Endothelial cell of umbilical vein (primary cell): ENCODE measurements around the gene SYNE3. TPM values are rescaled to one million over a fixed set of nuclear protein-coding genes. Genes with fewer than 3 reads are reported as not detected.

Experiments used
- BruUV-seq: library from RNA; stranded (reverse); fragments of 400-500 nt; replicated peaks from 2 replicates; lab custom pipeline; 2021; lab: Mats Ljungman, UMichigan
- CTCF ChIA-PET: fragments of 300-600, 350-600 bp; sonication (Branson Sonifier 250); formaldehyde crosslinking; loops from one replicate; lab custom pipeline; 2021; ENCODE audit warnings: antibody characterized with exemption, inconsistent platforms; lab: Charles Lee
- POLR2A ChIA-PET: fragments of 300-600, 350-600 bp; sonication (Branson Sonifier 250); formaldehyde crosslinking; loops from one replicate; lab custom pipeline; 2021; ENCODE audit warnings: antibody characterized with exemption, inconsistent platforms; lab: Charles Lee
- DNase-seq: peaks from one replicate; pipeline ENCODE4 v3.0.0-alpha.2; 2011; ENCODE audit warnings: low read depth, low spot score
- FAIRE-seq: peaks from 2 replicates; lab custom pipeline; 2011; peaks lifted over from hg19 to GRCh38; lab: Jason Lieb, UNC
- H2AFZ ChIP-seq: 2 replicates; pipeline ENCODE4 v1.6.0; 2012; ENCODE audit warnings: low read depth, low read length, control low read depth, inconsistent platforms
- H3K27ac ChIP-seq: 2 replicates; pipeline ENCODE4 v1.5.1; 2011; ENCODE audit warnings: low read depth, mild to moderate bottlenecking, control low read depth, low read length, moderate library complexity; ENCODE audit not compliant: insufficient read depth
- H3K27me3 ChIP-seq, 2 experiments: 2 replicates each; pipeline versions ENCODE4 v1.6.0 to v1.6.1; 2011; ENCODE audit warnings: low read length in 2 of 2, mixed read lengths in 1 of 2; ENCODE audit not compliant: control insufficient read depth in 2 of 2, insufficient read depth in 2 of 2
- H3K36me3 ChIP-seq, 2 experiments: 2 replicates in 1 of 2; 3 replicates in 1 of 2; pipeline ENCODE4 v1.5.1; 2011; ENCODE audit warnings: low read length in 2 of 2, mild to moderate bottlenecking in 1 of 2, moderate library complexity in 1 of 2; ENCODE audit not compliant: control insufficient read depth in 2 of 2, insufficient read depth in 2 of 2; ENCODE audit errors: extremely low read depth in 1 of 2
- H3K4me1 ChIP-seq: 3 replicates; pipeline ENCODE4 v1.5.1; 2011; ENCODE audit warnings: mild to moderate bottlenecking, low read length; ENCODE audit not compliant: control insufficient read depth, insufficient read depth; ENCODE audit errors: extremely low read depth
- H3K4me2 ChIP-seq: 2 replicates; pipeline ENCODE4 v1.6.1; 2011; ENCODE audit warnings: low read length, control low read depth, mixed read lengths; ENCODE audit not compliant: insufficient read depth
- H3K4me3 ChIP-seq, 3 experiments: fragments of 200-600 bp in 1 of 3; sonication (generic), shearing (Covaris generic) in 1 of 3; replicated peaks in 1 of 3; 2 replicates each; pipeline ENCODE4 v1.5.1; 2011 to 2016; ENCODE audit warnings: control low read depth in 3 of 3, low read length in 3 of 3, mild to moderate bottlenecking in 2 of 3, inconsistent platforms in 1 of 3, low read depth in 1 of 3, moderate library complexity in 1 of 3; ENCODE audit not compliant: insufficient read depth in 1 of 3
- H3K79me2 ChIP-seq: 2 replicates; pipeline ENCODE4 v1.6.0; 2012; ENCODE audit warnings: low read length, inconsistent platforms; ENCODE audit not compliant: control insufficient read depth, insufficient read depth
- H3K9ac ChIP-seq: replicated peaks from 2 replicates; pipeline ENCODE3; 2011; ENCODE audit warnings: low read length, control low read depth; ENCODE audit not compliant: insufficient read depth; ENCODE audit errors: extremely low read depth
- H3K9me1 ChIP-seq: replicated peaks from 3 replicates; pipeline ENCODE4 v1.6.0; 2011; ENCODE audit warnings: mild to moderate bottlenecking, low read length; ENCODE audit not compliant: control insufficient read depth, insufficient read depth; ENCODE audit errors: extremely low read depth
- H3K9me3 ChIP-seq: replicated peaks from 2 replicates; pipeline ENCODE4 v1.5.1; 2012; ENCODE audit warnings: low read length, inconsistent platforms; ENCODE audit not compliant: control insufficient read depth, insufficient read depth
- H4K20me1 ChIP-seq: replicated peaks from 2 replicates; pipeline ENCODE3; 2011; ENCODE audit warnings: mild to moderate bottlenecking, low read length; ENCODE audit not compliant: control insufficient read depth, insufficient read depth; ENCODE audit errors: extremely low read depth
- EZH2 ChIP-seq: IDR thresholded peaks from 2 replicates; pipeline ENCODE4 v1.6.1; 2012; ENCODE audit warnings: borderline replicate concordance, low read depth, mild to moderate bottlenecking, moderate library complexity, low read length, inconsistent platforms; ENCODE audit not compliant: severe bottlenecking
- FOS ChIP-seq: IDR thresholded peaks from 2 replicates; pipeline ENCODE4 v1.6.1; 2011; ENCODE audit warnings: mild to moderate bottlenecking, low read length, moderate library complexity, borderline replicate concordance; ENCODE audit not compliant: insufficient read depth
- GATA2 ChIP-seq: IDR thresholded peaks from 2 replicates; pipeline ENCODE4 v1.7.0; 2011; ENCODE audit warnings: low read depth, mild to moderate bottlenecking, moderate library complexity, mixed read lengths, low read length; ENCODE audit not compliant: insufficient read length, insufficient read depth
- JUN ChIP-seq: IDR thresholded peaks from 2 replicates; pipeline ENCODE4 v1.6.1; 2011; ENCODE audit warnings: borderline replicate concordance, low read depth; ENCODE audit not compliant: insufficient read length, insufficient read depth
- MYC ChIP-seq: IDR thresholded peaks from one replicate; pipeline ENCODE4 v1.6.1; 2011; ENCODE audit warnings: mild to moderate bottlenecking, low read depth, low read length
- POLR2A ChIP-seq: IDR thresholded peaks from 2 replicates; pipeline ENCODE4 v1.6.1; 2012; ENCODE audit warnings: low read depth, mild to moderate bottlenecking, control low read depth, low read length
- POLR2AphosphoS5 ChIP-seq: IDR thresholded peaks from 2 replicates; pipeline ENCODE4 v1.6.1; 2012; ENCODE audit warnings: low read depth, mild to moderate bottlenecking, control low read depth, low read length, moderate library complexity; ENCODE audit not compliant: insufficient read depth
- dilution Hi-C: fragments of 300-500 bp; cut with MboI; formaldehyde crosslinking; loops from one replicate; pipeline ENCODE4 v1.15.0; 2019; ENCODE audit warnings: low sequenced_read_pairs; ENCODE audit not compliant: extremely low pct_ligation_motif_present
- intact Hi-C: fragments of 100-400 bp; cut with micrococcal nuclease; formaldehyde crosslinking; loops from one replicate; pipeline ENCODE4 v1.10.0; 2022
- polyA plus RNA-seq, 4 experiments: library from polyadenylated mRNA; depleted of rRNA in 3 of 4; stranded (reverse) in 3 of 4; unstranded in 1 of 4; fragments of >200 nt; gene quantifications; 2 replicates each; pipeline versions ENCODE4 v1.2.1 to v1.2.3, GENCODE V29; 2011 to 2012; ENCODE audit warnings: missing spikeins in 1 of 4
- total RNA-seq: library from RNA; stranded (reverse); gene quantifications from 2 replicates; pipeline ENCODE4 v1.2.3, GENCODE V29; 2021
- TF ChIP-seq, protein P1 (sequence below): IDR thresholded peaks from 2 replicates; pipeline ENCODE4 v1.6.1; 2011; ENCODE audit not compliant: insufficient read depth, insufficient read length
- TF ChIP-seq, protein P2 (sequence below), 2 donors: IDR thresholded peaks; 1 replicate in 1 of 2; 2 replicates in 1 of 2; pipeline ENCODE4 v1.5.1; 2011; ENCODE audit warnings: low read length in 2 of 2, mild to moderate bottlenecking in 2 of 2, moderate library complexity in 2 of 2, control low read depth in 1 of 2, inconsistent platforms in 1 of 2, low read depth in 1 of 2; ENCODE audit not compliant: insufficient read depth in 1 of 2; ENCODE audit errors: extremely low read depth in 1 of 2

SYNE3 gene
- total and polyA plus RNA-seq, 2 donors (not counting 3 experiments of a cell fraction or from before 2014, with no cell fraction given): 3.0 to 18.8 TPM

DNA sequence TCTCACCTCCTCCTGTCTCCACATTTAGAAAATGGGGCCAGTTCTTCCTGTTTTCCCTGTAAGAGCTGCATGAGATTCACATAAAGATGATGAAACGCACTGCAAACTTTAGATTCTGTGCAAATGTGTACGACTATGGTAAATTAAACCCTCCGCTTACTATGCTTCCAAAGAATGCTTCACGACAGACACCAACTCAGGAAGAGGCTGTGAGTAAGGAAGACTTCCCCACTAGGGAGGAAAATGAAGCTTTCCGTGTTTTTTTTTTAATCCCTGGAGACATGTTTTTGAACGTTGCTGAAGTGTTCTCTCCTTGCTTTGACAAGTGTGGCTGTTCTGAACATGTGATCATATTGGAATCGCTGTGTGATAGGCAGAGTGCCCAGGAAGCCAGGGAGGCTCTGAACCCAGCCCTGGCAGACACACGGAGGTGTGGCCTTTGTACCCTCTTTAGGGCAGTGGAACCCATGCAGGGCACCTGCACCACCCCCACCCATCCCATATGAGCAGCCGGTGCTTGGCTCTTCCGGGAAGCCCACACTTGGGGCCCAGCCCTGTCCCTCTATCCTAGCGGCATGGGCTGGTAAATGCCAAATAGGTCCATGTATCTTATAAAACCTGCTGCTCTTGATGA lies 7.5 kb upstream of the SYNE3 start:
- DNase-seq (peak; percentile 58), FAIRE-seq (peak; percentile 28)
- Histone ChIP-seq H3K9me1 (no peaks in the 10 kb centered on the region), H3K9me3 (no peaks in the 10 kb centered on the region), H3K27me3 (no peaks in the 10 kb centered on the region), H3K27ac (peak overlapping the region; percentile 13), H3K9ac (peak overlapping the region; percentile 54), H3K4me2 (peak overlapping the region; percentile 33), H3K79me2 (no peaks in the 10 kb centered on the region), H3K36me3 (no peaks in the 10 kb centered on the region), H2AFZ (peak overlapping the region; percentile 66), H3K4me1 (peaks cover 48% of the 10 kb centered on the region), H4K20me1 (no peaks in the 10 kb centered on the region), H3K4me3 (no peak overlapping the region)
- dilution Hi-C loops: no loop called here
- POLR2A ChIA-PET: interaction anchor here (1.0 kb wide), 1 partner anchor 9 kb away, joined by 4 read pairs; no protein-coding TSS in a partner anchor
- BruUV-seq: no TSS peak
- TF ChIP-seq FOS: no peak
- TF ChIP-seq, protein P1, sequence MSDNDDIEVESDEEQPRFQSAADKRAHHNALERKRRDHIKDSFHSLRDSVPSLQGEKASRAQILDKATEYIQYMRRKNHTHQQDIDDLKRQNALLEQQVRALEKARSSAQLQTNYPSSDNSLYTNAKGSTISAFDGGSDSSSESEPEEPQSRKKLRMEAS: no peak
- intact Hi-C loops: loop anchor here (1.0 kb wide), 1 partner anchor 10 kb away; no protein-coding TSS in a partner anchor
- CTCF ChIA-PET: interaction anchor here (0.7 to 3.1 kb wide), 12 partner anchors 9 to 97 kb away, joined by 3 to 41 read pairs (median 7); no protein-coding TSS in a partner anchor

- no TSS peak for BruUV-seq
- DNase-seq: no peak
- no peak overlapping the region for H3K4me3 ChIP-seq
- H3K27ac ChIP-seq: peak overlapping the region; percentile 13
- peak overlapping the region; percentile 33 for H3K4me2 ChIP-seq
- H3K27me3 ChIP-seq: no peaks in the 10 kb centered on the region
- H3K79me2 ChIP-seq: no peaks in the 10 kb centered on the region
- H3K9me1 ChIP-seq: no peaks in the 10 kb centered on the region
- intact Hi-C loops (loop anchor here (1.0 kb wide), 1 partner anchor 11 kb away; no protein-coding TSS in a partner anchor), dilution Hi-C loops (no loop called here)
- H3K4me1 ChIP-seq: peaks cover 55% of the 10 kb centered on the region
- H3K9me3 ChIP-seq: no peaks in the 10 kb centered on the region
- H2AFZ ChIP-seq: peak overlapping the region; percentile 66
- H4K20me1 ChIP-seq: no peaks in the 10 kb centered on the region
- ChIA-PET POLR2A (interaction anchor here (1.0 kb wide), 1 partner anchor 8 kb away, joined by 4 read pairs; no protein-coding TSS in a partner anchor), CTCF (interaction anchor here (0.6 to 3.1 kb wide), 14 partner anchors 8 to 1493 kb away, joined by 3 to 41 read pairs (median 6); no protein-coding TSS in a partner anchor)
- TF ChIP-seq EZH2 (no peak), POLR2AphosphoS5 (no peak), POLR2A (no peak), GATA2 (no peak), JUN (no peak), MYC (no peak)
- TF ChIP-seq, protein P1: no peak
- TF ChIP-seq, protein P2, sequence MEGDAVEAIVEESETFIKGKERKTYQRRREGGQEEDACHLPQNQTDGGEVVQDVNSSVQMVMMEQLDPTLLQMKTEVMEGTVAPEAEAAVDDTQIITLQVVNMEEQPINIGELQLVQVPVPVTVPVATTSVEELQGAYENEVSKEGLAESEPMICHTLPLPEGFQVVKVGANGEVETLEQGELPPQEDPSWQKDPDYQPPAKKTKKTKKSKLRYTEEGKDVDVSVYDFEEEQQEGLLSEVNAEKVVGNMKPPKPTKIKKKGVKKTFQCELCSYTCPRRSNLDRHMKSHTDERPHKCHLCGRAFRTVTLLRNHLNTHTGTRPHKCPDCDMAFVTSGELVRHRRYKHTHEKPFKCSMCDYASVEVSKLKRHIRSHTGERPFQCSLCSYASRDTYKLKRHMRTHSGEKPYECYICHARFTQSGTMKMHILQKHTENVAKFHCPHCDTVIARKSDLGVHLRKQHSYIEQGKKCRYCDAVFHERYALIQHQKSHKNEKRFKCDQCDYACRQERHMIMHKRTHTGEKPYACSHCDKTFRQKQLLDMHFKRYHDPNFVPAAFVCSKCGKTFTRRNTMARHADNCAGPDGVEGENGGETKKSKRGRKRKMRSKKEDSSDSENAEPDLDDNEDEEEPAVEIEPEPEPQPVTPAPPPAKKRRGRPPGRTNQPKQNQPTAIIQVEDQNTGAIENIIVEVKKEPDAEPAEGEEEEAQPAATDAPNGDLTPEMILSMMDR (IDR thresholded peaks at IDR 0.05; ENCODE audit: extremely low read depth in 1 of 2, insufficient read depth in 1 of 2, low read depth in 1 of 2, low read length in 2 of 2): no peak
- FAIRE-seq: no peak
- peak overlapping the region; percentile 54 for H3K9ac ChIP-seq
- no peaks in the 10 kb centered on the region for H3K36me3 ChIP-seq
These were observed 6.8 kb upstream of the SYNE3 start for GRCh38 chr14:95523051-95523814.
